ENCODE results near the gene STUB1. TPM values are rescaled to one million over a fixed set of nuclear protein-coding genes. Genes with fewer than 3 reads are reported as not detected.
A peak's percentile ranks its signal among the peaks of the same experiment; 100 is the strongest.

Gene STUB1
- total RNA-seq, 5 donors from 2014 or later (not counting 1 experiment from before 2014, with no cell fraction given), result 67.3 to 119 (median 114) TPM

DNA sequence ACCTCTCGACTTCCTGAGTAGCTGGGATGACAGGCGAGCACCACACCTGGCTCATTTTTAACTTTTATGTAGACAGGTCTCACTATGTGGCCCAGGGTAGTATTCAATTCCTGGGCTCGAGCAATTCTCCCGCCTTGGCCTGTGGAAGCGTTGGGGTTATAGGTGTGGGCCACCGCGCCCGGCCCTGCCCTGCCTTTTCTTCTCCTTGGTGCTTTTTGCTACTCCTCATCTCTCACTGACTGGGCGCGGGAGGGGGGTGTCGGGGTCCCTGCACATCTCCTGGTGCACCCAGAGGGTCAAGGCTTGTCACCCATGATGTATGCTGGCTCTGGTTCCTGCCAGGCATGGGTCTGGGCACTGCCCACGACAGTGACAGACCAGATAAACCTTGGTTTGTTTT, 35.7 kb upstream of the STUB1 start:
- H3K9me3 ChIP-seq, result no peaks in the 10 kb centered on the region
- H3K4me1 ChIP-seq (ENCODE audit: control insufficient read depth in 1 of 2, extremely low read depth in 1 of 2, insufficient read depth in 2 of 2, low read length in 2 of 2), result peaks cover 5 to 41% of the 10 kb centered on the region in 2 experiments
- no peaks in the 10 kb centered on the region for H3K27me3 ChIP-seq (replicated peaks in 1 of 2; ENCODE audit: control insufficient read depth in 2 of 2, extremely low read depth in 1 of 2, insufficient read depth in 2 of 2, low read length in 1 of 2)
- H3K27ac ChIP-seq (ENCODE audit: low read length), result no peak overlapping the region
- H3K4me3 ChIP-seq (ENCODE audit: control insufficient read depth in 1 of 2, extremely low read depth in 1 of 2, low read length in 1 of 2), result no peak overlapping the region
- H3K36me3 ChIP-seq (ENCODE audit: control insufficient read depth in 2 of 2, extremely low read depth in 1 of 2, insufficient read depth in 1 of 2, low read length in 1 of 2), result no peaks in the 10 kb centered on the region
- ChIA-PET POLR2A (no interaction called here), CTCF (no interaction called here)
- Mint-ChIP-seq H3K27me3 (no peaks in the 10 kb centered on the region), H3K4me3 (peak overlapping the region in 2 of 3 donors; percentile 58 to 69), H3K27ac (no peak overlapping the region), H3K36me3 (no peaks in the 10 kb centered on the region), H3K4me1 (peaks cover 9 to 27% (median 20%) of the 10 kb centered on the region in 3 donors), H3K9me3 (no peaks in the 10 kb centered on the region)
- DNase-seq, result no peak
- ATAC-seq (replicated peaks in 1 of 4), result no peak
- WGBS (ENCODE audit: insufficient coverage), result 100% methylated on average over 3 of the region's 12 CpGs

DNA sequence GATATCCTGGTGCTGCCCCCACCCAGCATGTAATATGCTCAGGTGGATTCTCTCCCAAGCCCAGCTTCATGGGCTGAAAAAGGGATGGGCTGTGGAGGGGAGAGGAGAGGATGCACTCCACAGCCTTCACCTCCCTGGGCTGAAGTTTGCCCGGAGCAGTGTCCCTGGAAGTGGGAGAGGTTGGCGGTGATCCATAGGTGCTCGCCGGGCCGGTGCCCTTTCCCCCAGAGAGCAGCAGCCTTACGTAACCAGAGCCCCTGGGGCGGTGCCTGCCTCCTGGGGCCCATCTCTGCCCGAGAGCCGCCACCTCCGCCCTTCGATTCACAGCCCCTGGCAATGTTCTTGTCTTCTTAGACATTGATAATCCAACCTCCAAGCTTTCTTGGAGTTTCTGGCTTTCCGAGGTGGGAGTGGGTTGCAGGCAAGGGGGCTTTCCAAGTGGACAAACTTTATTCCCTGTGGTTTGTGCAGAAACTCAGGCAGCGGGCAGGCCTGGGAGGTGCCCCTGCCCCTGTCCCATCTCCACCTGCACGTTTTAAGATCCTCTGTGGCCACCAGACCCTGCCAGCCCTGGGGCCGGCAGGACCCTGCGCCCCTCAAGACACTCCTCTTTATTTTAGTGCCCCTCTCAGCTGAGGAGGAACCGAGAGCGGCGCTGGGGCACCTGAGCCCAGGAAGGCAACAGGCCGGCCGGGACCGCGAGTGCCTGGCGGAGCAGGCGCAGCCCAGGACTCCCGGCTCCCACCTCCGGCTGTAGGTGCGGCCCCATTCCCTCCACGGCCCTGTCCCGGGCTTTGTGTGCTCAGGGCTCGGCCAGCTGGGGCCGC, 34.1 kb upstream of the STUB1 start:
- H3K27ac ChIP-seq (ENCODE audit: low read length), result no peak overlapping the region
- WGBS (ENCODE audit: insufficient coverage), result 95% methylated on average over 23 of the region's 32 CpGs
- H3K27me3 ChIP-seq (replicated peaks in 1 of 2; ENCODE audit: control insufficient read depth in 2 of 2, extremely low read depth in 1 of 2, insufficient read depth in 2 of 2, low read length in 1 of 2), result no peaks in the 10 kb centered on the region
- no peak overlapping the region for H3K4me3 Mint-ChIP-seq
- CTCF ChIA-PET, result no interaction called here
- no peaks in the 10 kb centered on the region for H3K9me3 Mint-ChIP-seq
- no peaks in the 10 kb centered on the region for H3K27me3 Mint-ChIP-seq
- H3K4me3 ChIP-seq (ENCODE audit: control insufficient read depth in 1 of 2, extremely low read depth in 1 of 2, low read length in 1 of 2), result no peak overlapping the region
- peaks cover 9 to 33% (median 24%) of the 10 kb centered on the region in 3 donors for H3K4me1 Mint-ChIP-seq
- H3K9me3 ChIP-seq, result no peaks in the 10 kb centered on the region
- H3K27ac Mint-ChIP-seq, result no peak overlapping the region
- POLR2A ChIA-PET, result interaction anchor here in 1 of 2 donors (0.6 kb wide), 1 partner anchor 25 kb away, joined by 4 read pairs; no protein-coding TSS in a partner anchor
- no peak for ATAC-seq (replicated peaks in 1 of 4)
- peaks cover 0 to under 1% of the 10 kb centered on the region in 2 donors for H3K36me3 ChIP-seq (ENCODE audit: control insufficient read depth in 2 of 2, extremely low read depth in 1 of 2, insufficient read depth in 1 of 2, low read length in 1 of 2)
- H3K4me1 ChIP-seq (ENCODE audit: control insufficient read depth in 1 of 2, extremely low read depth in 1 of 2, insufficient read depth in 2 of 2, low read length in 2 of 2), result peaks cover 5 to 42% of the 10 kb centered on the region in 2 experiments
- no peak for DNase-seq
- H3K36me3 Mint-ChIP-seq, result no peaks in the 10 kb centered on the region

DNA sequence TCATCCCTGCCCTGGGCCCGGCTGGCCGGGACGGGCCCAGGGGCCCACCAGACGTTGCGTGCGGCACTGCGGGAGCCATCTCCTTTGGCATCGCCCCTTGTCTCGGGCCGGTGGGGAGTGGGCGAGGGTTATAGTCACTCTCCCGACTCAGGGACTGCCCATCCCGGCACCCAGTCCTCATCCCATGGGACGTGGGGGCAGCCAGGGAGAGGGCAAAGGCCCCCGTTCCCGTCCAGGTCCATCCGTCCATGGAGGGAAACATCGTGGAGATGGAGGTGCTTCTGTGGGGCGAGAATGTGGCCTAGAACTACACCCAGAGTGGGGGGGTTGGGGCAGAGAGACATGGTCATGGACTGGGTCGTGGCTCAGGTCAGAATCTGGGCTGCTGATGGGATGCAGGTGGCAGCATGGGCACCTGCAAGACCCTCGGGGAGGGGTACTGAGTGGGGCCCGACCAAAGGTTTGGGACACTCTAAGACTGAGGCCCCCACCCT, 33.5 kb upstream of the STUB1 start:
- Histone ChIP-seq H3K27ac (ENCODE audit: low read length) (no peak overlapping the region), H3K36me3 (ENCODE audit: control insufficient read depth in 2 of 2, extremely low read depth in 1 of 2, insufficient read depth in 1 of 2, low read length in 1 of 2) (peaks cover 0 to 7% of the 10 kb centered on the region in 2 donors), H3K4me1 (ENCODE audit: control insufficient read depth in 1 of 2, extremely low read depth in 1 of 2, insufficient read depth in 2 of 2, low read length in 2 of 2) (peaks cover 5 to 37% of the 10 kb centered on the region in 2 experiments), H3K27me3 (replicated peaks in 1 of 2; ENCODE audit: control insufficient read depth in 2 of 2, extremely low read depth in 1 of 2, insufficient read depth in 2 of 2, low read length in 1 of 2) (no peaks in the 10 kb centered on the region), H3K4me3 (ENCODE audit: control insufficient read depth in 1 of 2, extremely low read depth in 1 of 2, low read length in 1 of 2) (no peak overlapping the region), H3K9me3 (no peaks in the 10 kb centered on the region)
- Mint-ChIP-seq H3K4me3 (peak overlapping the region in 1 of 3 donors; percentile 28), H3K4me1 (peaks cover 9 to 33% (median 24%) of the 10 kb centered on the region in 3 donors), H3K9me3 (no peaks in the 10 kb centered on the region), H3K27ac (no peak overlapping the region), H3K27me3 (no peaks in the 10 kb centered on the region), H3K36me3 (no peaks in the 10 kb centered on the region)
- DNase-seq (no peak), ATAC-seq (replicated peaks in 1 of 4) (no peak)
- ChIA-PET CTCF (no interaction called here), POLR2A (no interaction called here)
- 91% methylated on average over 15 of the region's 22 CpGs for WGBS (ENCODE audit: insufficient coverage)

DNA sequence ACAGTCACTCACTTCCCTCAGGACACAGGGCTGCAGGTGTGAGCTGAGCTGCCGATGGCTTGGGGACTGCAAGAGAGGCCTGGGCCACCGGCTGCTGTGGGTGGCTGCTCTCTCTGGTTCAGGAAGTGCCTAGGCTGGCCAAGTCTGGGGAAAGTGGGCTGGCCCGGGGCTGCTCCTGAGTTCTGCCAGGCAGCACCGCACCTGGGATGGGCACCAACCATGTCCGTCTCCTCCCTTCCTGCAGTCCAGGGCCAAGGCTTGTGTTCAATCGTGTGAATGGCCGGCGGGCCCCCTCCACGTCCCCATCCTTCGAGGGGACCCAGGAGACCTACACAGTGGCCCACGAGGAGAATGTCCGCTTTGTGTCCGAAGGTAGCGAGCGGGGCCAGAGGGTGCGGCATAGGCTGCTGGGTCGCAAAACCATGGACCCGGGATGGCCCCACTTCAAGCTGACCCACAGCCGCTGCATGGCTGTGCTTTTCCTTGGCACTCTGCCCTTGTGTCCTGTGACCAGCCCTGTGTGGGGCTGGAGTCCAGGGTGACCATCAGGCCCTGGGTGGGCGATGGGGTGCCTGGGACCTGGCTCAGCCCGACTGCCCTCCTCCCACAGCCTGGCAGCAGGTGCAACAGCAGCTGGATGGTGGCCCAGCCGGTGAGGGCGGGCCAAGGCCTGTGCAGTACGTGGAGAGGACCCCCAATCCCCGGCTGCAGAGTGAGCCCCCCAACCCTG, 32.9 kb upstream of the STUB1 start:
- H3K9me3 Mint-ChIP-seq, result no peaks in the 10 kb centered on the region
- no peaks in the 10 kb centered on the region for H3K27me3 Mint-ChIP-seq
- H3K36me3 ChIP-seq (ENCODE audit: control insufficient read depth in 2 of 2, extremely low read depth in 1 of 2, insufficient read depth in 1 of 2, low read length in 1 of 2), result peaks cover 0 to 7% of the 10 kb centered on the region in 2 donors
- H3K36me3 Mint-ChIP-seq, result no peaks in the 10 kb centered on the region
- ChIA-PET POLR2A (no interaction called here), CTCF (no interaction called here)
- peak overlapping the region in 1 of 3 donors; percentile 28 for H3K4me3 Mint-ChIP-seq
- no peak overlapping the region for H3K27ac Mint-ChIP-seq
- H3K27me3 ChIP-seq (replicated peaks in 1 of 2; ENCODE audit: control insufficient read depth in 2 of 2, extremely low read depth in 1 of 2, insufficient read depth in 2 of 2, low read length in 1 of 2), result no peaks in the 10 kb centered on the region
- no peak overlapping the region for H3K27ac ChIP-seq (ENCODE audit: low read length)
- no peak overlapping the region for H3K4me3 ChIP-seq (ENCODE audit: control insufficient read depth in 1 of 2, extremely low read depth in 1 of 2, low read length in 1 of 2)
- no peak for DNase-seq
- H3K9me3 ChIP-seq, result no peaks in the 10 kb centered on the region
- ATAC-seq (replicated peaks in 1 of 4), result no peak
- WGBS (ENCODE audit: insufficient coverage), result 93% methylated on average over 20 of the region's 25 CpGs
- peaks cover 9 to 33% (median 24%) of the 10 kb centered on the region in 3 donors for H3K4me1 Mint-ChIP-seq
- peaks cover 5 to 36% of the 10 kb centered on the region in 2 experiments for H3K4me1 ChIP-seq (ENCODE audit: control insufficient read depth in 1 of 2, extremely low read depth in 1 of 2, insufficient read depth in 2 of 2, low read length in 2 of 2)

DNA sequence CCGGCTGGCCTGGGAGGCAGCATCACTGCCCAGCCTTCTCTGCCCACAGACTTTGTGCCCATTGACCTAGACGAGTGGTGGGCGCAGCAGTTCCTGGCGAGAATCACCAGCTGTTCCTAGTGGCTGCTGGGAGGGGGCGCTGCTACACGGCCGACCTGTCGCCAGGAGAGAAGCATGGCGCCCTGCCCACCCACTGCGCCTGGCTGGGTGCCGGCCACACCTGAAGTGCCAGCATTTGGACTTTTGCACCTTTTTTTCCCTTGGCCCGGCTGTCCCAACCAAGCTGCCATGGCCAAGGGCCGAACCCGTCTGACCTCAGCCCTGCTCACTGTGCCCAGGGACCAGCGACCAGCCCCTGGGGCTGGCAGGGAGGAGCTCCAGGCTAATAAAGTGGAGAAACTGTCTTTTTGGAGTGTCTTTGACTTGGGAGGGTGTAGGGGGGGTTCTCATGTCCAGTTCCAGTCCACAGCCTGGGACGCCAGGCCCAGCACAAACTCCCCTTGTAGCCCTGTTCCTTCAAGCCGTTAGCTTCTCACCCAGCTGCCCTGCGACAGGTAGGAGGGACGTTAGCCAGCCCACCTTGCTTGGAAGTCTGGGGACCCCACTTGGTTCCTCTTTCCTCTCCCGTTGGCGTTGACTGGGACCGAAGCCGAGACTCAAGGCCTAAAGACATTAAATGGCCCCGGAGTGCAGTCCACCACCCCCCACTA, 32.0 kb upstream of the STUB1 start:
- H3K27me3 ChIP-seq (replicated peaks in 1 of 2; ENCODE audit: control insufficient read depth in 2 of 2, extremely low read depth in 1 of 2, insufficient read depth in 2 of 2, low read length in 1 of 2), result no peaks in the 10 kb centered on the region
- H3K9me3 Mint-ChIP-seq, result no peaks in the 10 kb centered on the region
- ATAC-seq (replicated peaks in 1 of 4) (no peak), DNase-seq (peak in 6 of 35 experiments; percentile 25 to 55 (median 34))
- H3K4me3 ChIP-seq (ENCODE audit: control insufficient read depth in 1 of 2, extremely low read depth in 1 of 2, low read length in 1 of 2), result peak overlapping the region; percentile 68 to 74
- peaks cover 5 to 27% of the 10 kb centered on the region in 2 experiments for H3K4me1 ChIP-seq (ENCODE audit: control insufficient read depth in 1 of 2, extremely low read depth in 1 of 2, insufficient read depth in 2 of 2, low read length in 2 of 2)
- H3K4me3 Mint-ChIP-seq, result peak overlapping the region; percentile 68 to 75 (median 68)
- H3K36me3 Mint-ChIP-seq, result no peaks in the 10 kb centered on the region
- peaks cover 0 to 7% of the 10 kb centered on the region in 2 donors for H3K36me3 ChIP-seq (ENCODE audit: control insufficient read depth in 2 of 2, extremely low read depth in 1 of 2, insufficient read depth in 1 of 2, low read length in 1 of 2)
- H3K27ac ChIP-seq (ENCODE audit: low read length), result peak overlapping the region; percentile 88
- POLR2A ChIA-PET, result no interaction called here
- H3K4me1 Mint-ChIP-seq, result peaks cover 9 to 26% (median 19%) of the 10 kb centered on the region in 3 donors
- H3K9me3 ChIP-seq, result no peaks in the 10 kb centered on the region
- peak overlapping the region; percentile 59 to 61 for H3K27ac Mint-ChIP-seq
- CTCF ChIA-PET, result interaction anchor here in 1 of 2 donors (0.6 kb wide), 1 partner anchor 465 kb away, joined by 6 read pairs; no protein-coding TSS in a partner anchor
- 43% methylated on average over 21 of the region's 24 CpGs for WGBS (ENCODE audit: insufficient coverage)
- no peaks in the 10 kb centered on the region for H3K27me3 Mint-ChIP-seq
